GM19452 (cell line): ENCODE data around the gene BCL11A.

Experiments
- ATAC-seq: cut with Tn5 transposase; IDR thresholded peaks from one replicate; pipeline ENCODE4 v1.9.1; 2021; ENCODE audit not compliant: unreplicated experiment

Gene BCL11A

DNA sequence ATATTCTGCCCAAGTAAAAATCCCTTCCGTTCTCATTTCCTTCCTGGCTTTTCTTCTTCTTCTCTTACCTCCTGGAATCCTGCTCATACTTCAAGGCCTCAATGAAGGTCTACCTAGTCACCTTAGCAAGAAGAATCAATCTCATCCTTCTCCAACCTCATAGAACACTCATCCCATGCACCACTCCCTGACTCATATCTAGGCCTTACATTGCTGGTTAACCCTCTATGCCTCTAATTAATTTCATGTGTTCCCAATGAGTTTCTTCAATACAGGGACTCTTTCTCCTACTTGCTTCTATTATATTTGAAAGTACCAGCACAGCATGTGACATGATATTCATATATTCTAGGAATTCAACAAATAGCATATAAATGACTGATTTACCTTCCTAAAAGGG lies 63.0 kb downstream of the BCL11A start:
- ATAC-seq, result no peak

- no peak for ATAC-seq
Observed at GRCh38 chr2:60489289-60489688, 64.2 kb downstream of the BCL11A start.

DNA sequence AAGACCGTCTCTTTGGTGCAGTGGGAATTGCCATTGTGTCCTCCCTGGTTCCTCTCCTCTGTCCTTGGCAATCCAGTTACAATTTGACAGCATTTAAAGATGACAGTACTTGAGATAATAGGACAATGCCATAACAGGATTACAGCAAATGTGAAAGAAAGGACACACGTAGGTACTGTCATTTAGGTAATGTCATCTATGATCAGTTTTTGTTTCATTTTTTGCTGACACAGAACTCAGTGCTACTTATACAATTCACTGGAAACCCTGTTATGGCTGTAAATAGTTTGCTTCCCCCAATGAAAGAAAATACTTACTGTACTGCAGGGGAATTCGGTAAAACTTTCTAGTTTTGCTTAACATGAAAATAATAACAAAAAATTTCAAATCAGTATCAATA lies 65.2 kb downstream of the BCL11A start:
- ATAC-seq, result no peak

GRCh38 chr2:60487174-60487573 lies 66.3 kb downstream of the BCL11A start:
- ATAC-seq, result no peak

DNA sequence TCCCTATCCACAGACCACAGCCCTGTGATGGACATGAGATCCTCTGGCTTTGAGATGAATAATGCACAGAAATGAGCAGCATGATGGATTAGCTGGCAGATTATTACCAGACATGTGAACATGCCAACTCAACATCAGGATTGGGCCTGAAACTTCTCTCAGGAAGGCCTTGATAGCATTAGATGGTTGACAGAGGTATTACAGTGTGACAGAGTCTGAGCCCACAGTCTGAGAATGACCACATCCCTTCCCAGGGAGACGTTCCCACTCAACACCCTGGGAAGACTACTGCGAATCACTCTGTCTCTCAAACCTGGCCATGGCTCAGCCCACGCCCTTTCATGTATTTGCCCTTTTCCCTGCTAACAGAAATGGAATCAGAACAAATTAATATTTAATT lies 66.9 kb downstream of the BCL11A start:
- no peak for ATAC-seq

DNA sequence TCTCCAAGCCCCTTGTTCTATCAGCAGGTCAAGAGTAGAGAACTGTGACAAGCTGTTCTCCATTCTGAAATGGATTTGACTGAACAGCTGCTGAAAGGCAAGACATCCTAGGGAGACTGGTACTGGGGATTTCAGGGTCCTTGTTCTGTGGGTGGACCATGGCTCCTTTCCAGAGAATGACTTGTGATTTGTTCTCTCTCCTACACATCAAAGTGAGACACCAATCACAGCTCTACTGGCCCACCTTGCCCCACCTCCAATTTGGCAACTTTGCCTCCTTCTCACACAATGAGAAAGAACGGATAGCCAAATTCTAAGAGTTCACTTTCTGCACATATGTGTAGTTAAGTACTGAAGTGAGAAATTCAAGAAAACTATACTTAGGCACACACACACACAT lies 67.4 kb downstream of the BCL11A start:
- no peak for ATAC-seq

- ATAC-seq, result no peak
Observed at GRCh38 chr2:60485550-60485949, 67.9 kb downstream of the BCL11A start.

GRCh38 chr2:60485055-60485454 lies 68.4 kb downstream of the BCL11A start:
- ATAC-seq, result no peak

- ATAC-seq, result no peak
Observed at GRCh38 chr2:60484133-60484645, 69.3 kb downstream of the BCL11A start.

DNA sequence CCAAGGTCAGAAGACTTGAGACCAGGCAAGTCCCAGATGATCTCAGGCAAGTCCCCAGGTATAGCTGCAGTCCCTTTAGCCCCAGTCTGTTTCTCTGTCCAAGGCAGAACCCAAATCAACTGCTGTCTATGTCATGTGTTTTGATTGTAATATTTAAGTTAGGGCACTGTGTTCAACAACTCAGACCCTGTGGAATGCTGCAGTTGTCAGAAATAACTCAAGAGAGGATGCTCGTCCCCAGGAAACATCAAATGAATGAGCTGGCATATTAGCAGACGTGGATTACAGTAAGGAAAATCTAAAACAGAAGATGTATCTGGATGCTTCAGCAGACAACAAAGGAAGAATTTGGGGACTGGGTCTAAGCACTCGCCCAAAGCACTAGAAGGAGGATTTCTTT lies 70.1 kb downstream of the BCL11A start:
- no peak for ATAC-seq

DNA sequence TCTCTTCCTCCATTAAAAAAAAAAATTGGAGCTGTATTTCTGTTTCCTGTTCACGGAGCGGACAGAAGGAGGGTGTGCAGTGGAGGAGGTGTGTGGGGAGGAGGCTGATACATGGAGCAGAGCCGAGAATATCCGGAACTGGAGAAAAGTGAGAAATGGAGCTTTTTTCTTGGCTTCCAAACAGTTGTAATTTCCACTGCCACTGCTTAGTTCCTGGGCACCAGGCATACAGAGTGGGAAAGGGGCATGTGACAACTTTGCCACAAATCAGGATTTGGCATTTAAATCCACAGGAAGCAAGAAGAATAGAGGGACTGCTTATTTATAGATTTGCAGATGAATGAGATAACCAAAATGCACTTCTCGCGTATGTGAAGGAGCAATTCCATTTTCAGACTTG lies 71.2 kb downstream of the BCL11A start:
- no peak for ATAC-seq

GRCh38 chr2:60481257-60481656 lies 72.2 kb downstream of the BCL11A start:
- no peak for ATAC-seq

- no peak for ATAC-seq
Observed at GRCh38 chr2:60480089-60480773, 73.2 kb downstream of the BCL11A start.

GRCh38 chr2:60479226-60480088 lies 74.0 kb downstream of the BCL11A start:
- no peak for ATAC-seq

GRCh38 chr2:60478660-60479059 lies 74.8 kb downstream of the BCL11A start:
- no peak for ATAC-seq

- ATAC-seq, result no peak
Observed at GRCh38 chr2:60476206-60476954, 77.1 kb downstream of the BCL11A start.

DNA sequence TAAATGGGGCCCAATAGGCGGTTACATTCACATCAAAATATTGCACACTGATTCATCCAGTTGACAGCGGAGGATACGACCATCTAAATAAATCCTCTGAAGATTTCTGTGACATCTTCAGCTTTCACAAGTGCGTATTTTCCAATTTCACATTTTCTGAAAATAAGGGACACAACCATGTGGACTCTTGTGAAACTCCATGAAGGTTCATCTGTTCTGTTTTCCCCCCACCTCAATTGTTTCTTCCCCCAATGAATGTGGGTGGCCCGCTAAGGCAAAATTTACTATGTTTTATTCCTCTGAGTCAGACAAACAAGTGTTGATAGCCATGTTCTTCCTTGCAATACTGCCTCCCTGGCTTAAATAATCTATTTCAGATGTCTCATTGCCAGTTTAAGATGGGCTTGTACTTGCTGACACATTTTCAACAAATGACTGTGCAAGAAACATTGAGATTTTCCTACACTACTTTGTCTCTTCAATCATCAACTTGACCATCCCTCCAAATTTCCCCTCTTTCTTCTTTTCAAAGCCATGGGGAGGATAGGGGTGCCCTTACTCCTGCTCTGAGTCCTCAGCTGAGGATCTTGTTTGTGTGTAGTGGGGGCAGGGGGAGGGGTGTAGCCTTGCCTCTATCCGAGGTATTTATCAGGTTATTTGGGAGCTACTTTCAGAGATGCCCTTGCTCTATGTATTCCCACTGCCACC lies 78.2 kb downstream of the BCL11A start:
- no peak for ATAC-seq

DNA sequence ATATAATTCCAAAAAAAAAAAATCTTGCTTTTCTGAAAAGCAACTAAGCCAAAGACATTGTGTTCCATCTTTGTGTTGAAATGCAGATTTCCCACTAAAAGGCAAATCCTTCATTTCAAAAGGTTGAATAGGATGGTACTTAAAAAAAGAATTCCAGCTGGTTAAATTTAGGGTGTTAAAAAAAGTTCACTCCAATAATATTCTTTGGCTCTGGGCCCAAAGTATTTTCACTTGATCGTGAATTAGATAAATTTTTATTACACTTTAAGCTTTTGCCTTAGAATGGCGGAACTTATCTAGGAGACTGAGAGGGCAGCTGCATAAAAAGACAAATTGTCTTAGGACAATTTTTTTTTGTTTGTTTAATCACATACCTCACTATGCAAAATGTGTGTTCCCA lies 79.2 kb downstream of the BCL11A start:
- ATAC-seq, result no peak

- no peak for ATAC-seq
Observed at GRCh38 chr2:60473546-60473945, 79.9 kb downstream of the BCL11A start.

DNA sequence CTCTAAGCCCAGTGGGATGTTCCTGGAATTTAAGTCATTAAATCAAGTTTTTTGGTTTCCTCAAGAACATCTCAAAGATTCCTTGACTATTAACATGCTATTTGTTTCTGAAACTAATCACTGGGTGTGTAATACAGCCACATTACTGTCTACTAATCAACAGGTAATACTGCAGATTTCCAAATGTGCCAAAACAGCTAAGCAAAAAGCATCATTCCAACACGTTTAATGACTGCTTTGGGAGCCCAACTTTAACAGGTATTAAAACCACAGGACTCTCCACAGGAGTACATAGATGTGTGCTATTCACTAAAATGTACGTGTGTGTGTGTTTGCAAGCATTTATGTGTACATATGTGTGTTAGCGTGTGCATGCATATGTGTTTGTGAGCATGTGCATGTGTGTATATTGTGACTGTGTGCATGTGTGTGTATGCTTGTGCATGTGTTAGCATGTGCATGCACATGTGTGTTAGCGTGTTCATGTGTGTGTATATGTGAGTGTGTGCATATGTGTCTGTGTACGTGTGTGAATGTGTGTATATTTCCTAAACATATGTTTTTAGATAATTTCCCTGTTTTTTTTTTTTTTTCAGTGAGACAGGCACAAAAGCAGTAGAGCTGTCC lies 80.7 kb downstream of the BCL11A start:
- no peak for ATAC-seq
